HepG2 (cell line): ENCODE data around the gene UBXN2A. TPM values are rescaled to one million over a fixed set of nuclear protein-coding genes. Genes with fewer than 3 reads are reported as not detected.

Experiments
- AKAP8 ChIP-seq: sonication (generic); formaldehyde crosslinking; IDR thresholded peaks from 2 replicates; pipeline ENCODE4 v1.5.1; 2020; ENCODE audit warnings: mild to moderate bottlenecking, missing genetic modification reagents
- CSRNP2 ChIP-seq: sonication (generic); formaldehyde crosslinking; conservative IDR thresholded peaks from 2 replicates; pipeline ENCODE4 v1.8.0; 2022; ENCODE audit warnings: low read depth, missing genetic modification reagents
- DNMT1 ChIP-seq: sonication (generic); formaldehyde crosslinking; IDR thresholded peaks from 2 replicates; pipeline ENCODE4 v1.5.1; 2020; ENCODE audit warnings: mild to moderate bottlenecking, missing genetic modification reagents
- ELF3 ChIP-seq: IDR thresholded peaks from 2 replicates; pipeline ENCODE4 v1.6.1; 2016; ENCODE audit warnings: missing genetic modification reagents, missing compliant biosample characterization
- FOSL2 ChIP-seq: sonication (generic); formaldehyde crosslinking; IDR thresholded peaks from 2 replicates; pipeline ENCODE4 v1.4.0; 2020; ENCODE audit warnings: missing genetic modification reagents
- HMGXB4 ChIP-seq, 2 experiments: sonication (generic) in 1 of 2; formaldehyde crosslinking in 1 of 2; IDR thresholded peaks; 2 replicates each; pipeline versions ENCODE4 v1.4.0 to v1.6.1; 2018 to 2020; ENCODE audit warnings: missing genetic modification reagents in 2 of 2, borderline replicate concordance in 1 of 2, low read depth in 1 of 2, mild to moderate bottlenecking in 1 of 2, missing biosample characterization in 1 of 2
- KAT2B ChIP-seq: fragments of 150-350 bp; IDR thresholded peaks from 2 replicates; pipeline ENCODE4 v1.6.1; 2014; ENCODE audit warnings: low read depth, low read length, borderline replicate concordance
- KDM2A ChIP-seq: sonication (generic); formaldehyde crosslinking; IDR thresholded peaks from 2 replicates; pipeline ENCODE4 v1.4.0; 2020; ENCODE audit warnings: low read depth, missing genetic modification reagents, borderline replicate concordance
- RBFOX2 ChIP-seq: fragments of 200-400 bp; formaldehyde crosslinking; IDR thresholded peaks from 2 replicates; pipeline ENCODE4 v1.6.1; 2017; ENCODE audit warnings: low read depth, mild to moderate bottlenecking, low read length
- SAP130 ChIP-seq: IDR thresholded peaks from 2 replicates; pipeline ENCODE4 v1.6.1; 2016; ENCODE audit warnings: low read depth
- TCF12 ChIP-seq, 2 experiments: fragments of 450-650 bp in 1 of 2; sonication (generic) in 1 of 2; formaldehyde crosslinking in 1 of 2; IDR thresholded peaks; 2 replicates each; pipeline versions ENCODE4 v1.6.1 to v1.8.0; 2017 to 2022; ENCODE audit warnings: antibody characterized with exemption in 1 of 2, mild to moderate bottlenecking in 1 of 2, missing genetic modification reagents in 1 of 2, moderate library complexity in 1 of 2
- THAP9 ChIP-seq: sonication (generic); formaldehyde crosslinking; IDR thresholded peaks from 2 replicates; pipeline ENCODE4; 2020; ENCODE audit warnings: missing genetic modification reagents, mild to moderate bottlenecking, borderline replicate concordance
- ZBTB39 ChIP-seq: sonication (generic); formaldehyde crosslinking; IDR thresholded peaks from 2 replicates; pipeline ENCODE4 v1.5.0; 2020; ENCODE audit warnings: missing genetic modification reagents
- ZC3H13 ChIP-seq: sonication (generic); formaldehyde crosslinking; IDR thresholded peaks from 2 replicates; pipeline ENCODE4 v1.8.1; 2023; ENCODE audit warnings: mild to moderate bottlenecking, missing genetic modification reagents, moderate library complexity
- ZGPAT ChIP-seq: IDR thresholded peaks from 2 replicates; pipeline ENCODE4 v1.6.1; 2016; ENCODE audit warnings: mild to moderate bottlenecking
- ZIK1 ChIP-seq: sonication (generic); formaldehyde crosslinking; IDR thresholded peaks from 2 replicates; pipeline ENCODE4 v1.5.0; 2020; ENCODE audit warnings: mild to moderate bottlenecking, low read depth, missing genetic modification reagents, borderline replicate concordance
- ZNF12 ChIP-seq: sonication (generic); formaldehyde crosslinking; IDR thresholded peaks from 2 replicates; pipeline ENCODE4 v1.5.0; 2020; ENCODE audit warnings: missing genetic modification reagents
- polyA plus RNA-seq, 8 experiments: library from polyadenylated mRNA; depleted of rRNA in 3 of 8; stranded (reverse) in 7 of 8; unstranded in 1 of 8; fragments of >200 nt; fragmentation: Illumina TruSeq in 4 of 8; extraction: Trizol in 4 of 8; gene quantifications; 2 replicates each; pipeline versions ENCODE4 v1.2.1 to v1.2.3, GENCODE V29; 2011 to 2016; ENCODE audit warnings: low read depth in 4 of 8, missing spikeins in 1 of 8, mixed read lengths in 1 of 8; ENCODE audit not compliant: insufficient read depth in 1 of 8
- total RNA-seq, 5 experiments: library from RNA; depleted of rRNA; stranded (reverse); fragments of >200 nt; fragmentation: Illumina TruSeq; extraction: Trizol; gene quantifications; 2 replicates each; pipeline ENCODE4 v1.2.3, GENCODE V29; 2016; ENCODE audit warnings: low read depth in 1 of 5

The UBXN2A gene
- total and polyA plus RNA-seq, 2 of the 13 experiments (the other 11 are each of a cell fraction or from before 2014, with no cell fraction given): 8.3 to 20.9 TPM

- TF ChIP-seq ZBTB39 (CRISPR knock-in tag) (0 out of 2 replicates have a peak, but pooled peaks have one; percentile 70), ELF3 (CRISPR knock-in tag) (peak; percentile 86), SAP130 (CRISPR knock-in tag) (peak; percentile 94), ZGPAT (peak; percentile 90), RBFOX2 (peak; percentile 97), TCF12 (IDR thresholded peaks at IDR 0.05) (no peak), TCF12 (CRISPR knock-in tag; IDR thresholded peaks at IDR 0.05) (peak; percentile 76; the same call in 1 of the 2 replicates), THAP9 (CRISPR knock-in tag) (peak; percentile 38; the same call in 1 of the 2 replicates), KAT2B (no peak), FOSL2 (CRISPR knock-in tag) (peak; percentile 69), ZNF12 (no peak; the same call in 1 of the 2 replicates), AKAP8 (CRISPR knock-in tag) (peak; percentile 87; the same call in 1 of the 2 replicates), DNMT1 (peak; percentile 97), ZIK1 (CRISPR knock-in tag) (peak; percentile 92), KDM2A (CRISPR knock-in tag) (peak; percentile 98), CSRNP2 (CRISPR knock-in tag) (0 out of 2 replicates have a peak, but pooled peaks have one; percentile 87), HMGXB4 (CRISPR knock-in tag; IDR thresholded peaks at IDR 0.05; ENCODE audit: borderline replicate concordance in 1 of 2, low read depth in 1 of 2) (peak; percentile 99 to 100), ZC3H13 (CRISPR knock-in tag) (peak; percentile 98; the same call in 1 of the 2 replicates)
Observed at GRCh38 chr2:23926750-23927571, 13.3 kb upstream of the UBXN2A start, which contains the start of gene ATAD2B (continued).
